Subcutaneous adipose tissue (tissue), 4 donors: Measurements from ENCODE around the gene CKM. TPM values are rescaled to one million over a fixed set of nuclear protein-coding genes. Genes with fewer than 3 reads are reported as not detected.

Source experiments
- CTCF ChIP-seq: fragments of 450-650 bp; IDR thresholded peaks from one replicate; pipeline ENCODE4 v1.5.1; 2016; ENCODE audit warnings: low read depth, mild to moderate bottlenecking, control low read depth, antibody characterized with exemption, moderate library complexity
- total RNA-seq, 4 donors: library from RNA; depleted of rRNA; stranded (reverse); fragments of >200 nt; gene quantifications; one replicate each; pipeline ENCODE4 v1.1.0, GENCODE V29; 2016

CKM gene
- total RNA-seq, 4 donors from 2014 or later = not detected

GRCh38 chr19:45361608-45362007, 38.9 kb upstream of the CKM start:
- TF ChIP-seq CTCF = no peak

GRCh38 chr19:45358213-45358792, 35.6 kb upstream of the CKM start:
- no peak for TF ChIP-seq CTCF

- TF ChIP-seq CTCF = no peak
These were observed 34.7 kb upstream of the CKM start for GRCh38 chr19:45357445-45357783.

GRCh38 chr19:45356760-45357444, 34.2 kb upstream of the CKM start:
- TF ChIP-seq CTCF = no peak

GRCh38 chr19:45355910-45356309, 33.2 kb upstream of the CKM start:
- TF ChIP-seq CTCF = no peak

- TF ChIP-seq CTCF = no peak
These were observed 32.7 kb upstream of the CKM start for GRCh38 chr19:45355402-45355801.

- no peak for TF ChIP-seq CTCF
These were observed 31.7 kb upstream of the CKM start for GRCh38 chr19:45354241-45354842.
